Ishikawa (cell line): ENCODE results near the gene ESCO1.

Source experiments
- CEBPB ChIP-seq: IDR thresholded peaks from 2 replicates; pipeline ENCODE4 v1.6.1; 2012
- CREB1 ChIP-seq: IDR thresholded peaks from 2 replicates; pipeline ENCODE4 v1.6.1; 2012; ENCODE audit warnings: low read depth
- USF1 ChIP-seq: IDR thresholded peaks from 2 replicates; pipeline ENCODE4 v1.6.1; 2012

GRCh38 chr18:21602299-21602587 is 1.7 kb upstream of the ESCO1 start:
- no peak for TF ChIP-seq USF1
- TF ChIP-seq CEBPB = no peak
- TF ChIP-seq CREB1 = no peak
